Measurements from ENCODE around the gene LYSMD1. TPM values are rescaled to one million over a fixed set of nuclear protein-coding genes. Genes with fewer than 3 reads are reported as not detected.

Gene LYSMD1
- total RNA-seq, 4 donors from 2014 or later: 10.1 to 15.0 (median 10.9) TPM

DNA sequence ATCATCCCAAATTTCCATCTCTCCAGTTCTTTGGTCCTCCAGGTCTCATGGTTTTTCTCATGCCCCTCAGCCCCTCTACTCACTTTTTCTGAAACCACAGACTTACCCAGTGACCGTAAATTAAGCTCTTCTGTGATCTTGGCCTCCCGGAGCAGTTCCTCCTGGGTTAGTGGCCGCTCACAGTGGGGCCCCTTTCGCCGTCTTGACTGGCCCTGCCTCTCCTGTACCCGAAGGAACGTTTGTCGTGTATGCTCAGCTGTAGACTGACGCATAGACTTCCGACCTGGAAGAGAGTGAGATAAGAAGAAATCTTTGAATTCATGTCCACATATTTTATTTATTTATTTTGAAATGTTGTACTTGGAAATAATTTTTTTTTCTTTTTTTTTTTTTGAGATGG is 18.5 kb upstream of the LYSMD1 start:
- no peak for TF ChIP-seq CTCF (IDR thresholded peaks at IDR 0.05; ENCODE audit: low read depth)

DNA sequence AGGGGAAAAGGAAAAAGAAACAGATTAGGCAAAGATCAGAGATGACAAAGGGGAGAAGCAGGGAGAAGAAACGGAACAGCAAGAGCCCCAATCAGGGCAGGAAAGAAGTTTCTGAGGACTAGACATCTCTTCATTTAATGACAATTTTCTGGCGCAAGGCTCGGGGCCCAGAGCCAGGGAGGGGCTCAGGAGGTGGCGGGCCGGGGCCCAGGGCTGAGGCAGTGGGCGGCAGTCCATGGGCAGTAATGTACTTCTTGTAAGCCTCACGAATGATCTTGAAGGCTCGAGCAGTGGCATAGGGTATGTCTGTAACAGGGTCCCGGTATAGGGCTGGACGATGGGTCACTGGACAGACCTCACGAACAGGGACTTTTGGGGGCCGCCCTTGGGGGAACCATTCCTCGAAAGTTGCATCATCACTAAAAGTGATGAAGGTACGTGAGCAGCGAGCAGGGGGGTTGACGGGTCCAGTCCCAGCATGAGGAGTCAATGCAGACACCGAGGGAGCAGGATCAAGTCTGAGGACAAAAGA is 10.9 kb upstream of the LYSMD1 start:
- no peak for TF ChIP-seq CTCF (IDR thresholded peaks at IDR 0.05; ENCODE audit: low read depth)

DNA sequence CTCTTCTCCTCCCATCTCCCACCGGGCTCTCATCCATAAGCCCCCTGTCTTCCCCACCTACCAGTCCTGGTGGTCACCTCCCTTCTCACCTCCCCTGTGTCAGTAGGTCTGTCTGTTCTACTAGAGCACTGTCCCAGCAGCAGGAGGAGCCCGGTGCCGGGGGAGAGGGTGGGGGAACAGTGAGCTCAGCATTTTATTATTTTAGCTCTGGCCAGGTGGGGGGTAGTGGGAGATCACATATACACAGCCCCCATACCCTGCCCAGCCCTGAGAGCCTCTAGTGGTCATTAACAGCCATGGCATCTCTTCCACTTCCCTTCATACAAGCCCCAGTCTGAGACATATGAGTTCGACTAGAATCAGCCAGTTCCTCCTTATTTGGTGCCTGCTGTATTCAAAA is 10.2 kb upstream of the LYSMD1 start, which contains the start of gene TMOD4:
Gene TMOD4, minus strand, starts transcription at position 119 of the 400 bp plus-strand sequence. CDS start 1,106 bp downstream, outside the sequence.
- TF ChIP-seq CTCF (IDR thresholded peaks at IDR 0.05; ENCODE audit: low read depth): no peak

DNA sequence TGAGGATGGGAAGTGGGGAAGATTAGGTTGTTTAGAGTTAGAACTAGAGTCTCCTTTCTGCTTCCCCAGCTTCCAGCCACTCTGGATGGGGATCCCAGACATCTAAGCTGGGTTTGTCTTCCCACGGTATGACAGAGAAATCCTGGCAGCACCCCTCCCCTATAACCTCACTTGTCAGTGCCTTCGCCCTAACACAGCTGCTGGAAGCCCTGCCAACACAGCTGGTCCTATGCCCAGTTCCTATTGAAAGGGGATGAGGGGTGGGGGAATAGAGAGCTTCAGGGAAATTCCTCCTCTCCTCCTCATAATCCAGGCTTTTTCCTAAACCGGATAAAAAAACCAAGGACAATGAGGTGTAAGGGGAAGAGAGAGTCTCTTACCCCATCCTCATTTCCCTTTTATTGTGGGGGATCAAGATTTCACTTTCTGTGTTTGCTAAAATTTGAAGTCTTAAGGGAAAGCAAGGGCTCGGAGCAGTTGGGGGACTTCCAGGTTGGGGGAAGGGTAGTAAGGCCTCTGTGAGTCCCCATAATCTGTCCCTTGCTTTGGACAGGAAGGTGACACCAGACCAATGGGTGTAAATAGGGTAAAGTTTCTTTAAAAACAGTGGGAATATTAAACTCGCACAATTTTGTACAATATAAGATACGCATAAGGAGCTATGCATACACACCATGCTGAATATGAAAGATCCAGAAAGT is 9.5 kb upstream of the LYSMD1 start:
- no peak for TF ChIP-seq CTCF (IDR thresholded peaks at IDR 0.05; ENCODE audit: low read depth)

- no peak for TF ChIP-seq CTCF (IDR thresholded peaks at IDR 0.05; ENCODE audit: low read depth)
These were observed 5.5 kb upstream of the LYSMD1 start for GRCh38 chr1:151171190-151171589.

DNA sequence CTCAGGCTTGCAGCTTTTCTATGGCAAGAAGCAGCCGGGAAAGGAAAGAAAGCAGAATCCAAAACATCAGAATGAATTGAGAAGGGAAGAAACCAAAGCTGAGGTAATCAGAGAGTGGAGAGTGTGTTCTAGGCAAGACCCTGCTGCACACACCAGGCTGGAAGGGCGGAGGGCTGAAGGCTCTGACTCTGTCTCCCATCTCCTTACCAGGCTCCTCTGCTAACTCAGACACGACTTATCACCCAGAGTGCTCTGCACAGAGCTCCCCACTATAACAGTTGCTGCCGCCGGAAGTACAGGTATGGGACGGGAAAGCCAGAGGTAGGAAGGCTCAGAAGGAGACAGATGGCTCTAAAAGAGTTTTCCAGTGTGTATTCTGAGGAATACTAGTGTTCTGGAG is 1.4 kb upstream of the LYSMD1 start:
- TF ChIP-seq CTCF (IDR thresholded peaks at IDR 0.05; ENCODE audit: low read depth): no peak

DNA sequence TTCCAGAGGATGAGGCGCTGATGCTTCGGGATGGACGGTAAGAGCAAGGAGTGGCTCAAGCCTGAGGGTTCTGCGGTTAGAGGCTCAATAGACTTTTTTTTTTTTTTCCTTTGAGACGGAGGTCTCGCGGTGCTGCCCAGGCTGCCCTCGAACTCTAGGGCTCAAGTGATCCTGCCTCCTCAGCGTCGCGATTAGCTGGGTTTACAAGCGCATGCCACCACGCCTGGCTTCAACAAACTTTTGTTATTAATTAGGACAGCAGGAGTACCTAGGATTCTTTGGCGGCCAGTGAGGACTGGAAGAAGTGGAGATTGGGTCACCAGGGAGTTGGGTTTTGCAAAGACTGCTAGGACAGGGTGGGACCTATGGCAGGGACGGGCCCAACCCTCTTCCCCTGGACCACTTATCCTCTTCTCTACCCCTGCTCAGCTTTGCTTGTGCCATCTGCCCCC is 829 bp upstream of the LYSMD1 start:
- TF ChIP-seq CTCF (IDR thresholded peaks at IDR 0.05; ENCODE audit: low read depth): no peak

All from subcutaneous adipose tissue (tissue), 4 donors.